Measurements from ENCODE around the gene ST8SIA2.

ST8SIA2 gene

DNA sequence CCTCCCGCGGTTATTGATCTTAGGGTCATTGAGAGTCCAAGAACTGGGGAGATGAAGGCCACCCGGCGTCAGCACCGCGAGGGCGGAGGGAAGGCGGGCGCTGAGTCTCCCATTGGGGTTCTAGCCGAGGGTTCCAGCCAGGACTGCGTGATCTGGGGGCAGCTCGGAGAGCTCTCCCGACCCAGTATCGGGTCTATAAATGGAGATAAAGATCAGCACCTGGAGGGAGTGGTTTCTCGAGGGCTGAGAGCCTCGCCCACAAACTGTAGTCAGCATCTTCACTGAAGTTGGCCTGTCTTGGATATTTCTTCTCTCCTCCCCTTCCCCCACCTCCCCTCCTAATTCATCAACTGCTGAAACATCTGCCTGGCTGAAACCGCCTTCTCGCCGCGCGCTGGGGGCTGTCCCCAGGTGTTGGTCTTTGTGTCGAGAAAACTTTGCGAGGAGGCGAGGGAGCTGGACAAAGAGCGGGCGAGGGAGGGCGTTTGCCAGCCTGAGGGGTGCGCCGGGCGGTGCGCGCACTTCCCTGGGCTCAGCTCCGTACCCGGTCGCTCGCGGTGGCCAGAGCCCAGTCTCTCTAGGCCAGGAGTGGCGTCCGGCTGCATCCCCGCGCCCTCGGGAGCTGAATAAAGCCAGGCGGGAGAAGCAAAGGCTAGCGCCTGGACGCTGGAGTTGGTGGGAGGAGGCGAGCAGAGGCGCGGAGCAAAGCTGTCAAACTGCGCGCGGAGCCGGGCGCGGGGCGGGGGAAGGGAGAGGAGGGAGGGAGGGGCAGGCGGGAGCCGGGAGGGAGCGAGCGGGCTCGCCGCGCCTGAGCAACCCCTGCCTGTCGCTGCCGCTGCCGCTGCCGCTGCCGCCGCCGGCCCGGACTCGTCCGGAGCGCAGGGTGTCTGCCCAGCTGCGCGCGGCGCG is at the start of gene ST8SIA2:
TSS of gene ST8SIA2 (plus strand) at position 811 of the 909 bp plus-strand sequence. CDS start 184 bp downstream, outside the sequence.
- H3K4me3 Mint-ChIP-seq: no peak within 1 kb of the TSS
- H3K27ac Mint-ChIP-seq: no peak within 1 kb of the TSS
- peaks cover 1% of the 10 kb centered on the region for H3K4me1 Mint-ChIP-seq (ENCODE audit: low read depth)
- H3K9me3 Mint-ChIP-seq: no peaks in the 10 kb centered on the region
- no peaks in the 10 kb centered on the region for H3K36me3 Mint-ChIP-seq (ENCODE audit: low read depth)
- H3K27me3 Mint-ChIP-seq (ENCODE audit: low read depth): peaks cover 81% of the 10 kb centered on the region

- Mint-ChIP-seq H3K4me3 (no peak overlapping the region), H3K36me3 (ENCODE audit: low read depth) (no peaks in the 10 kb centered on the region), H3K27ac (no peak overlapping the region), H3K4me1 (ENCODE audit: low read depth) (no peaks in the 10 kb centered on the region), H3K27me3 (ENCODE audit: low read depth) (no peaks in the 10 kb centered on the region), H3K9me3 (no peaks in the 10 kb centered on the region)
Observed at GRCh38 chr15:92343924-92344643, 49.6 kb upstream of the ST8SIA2 start.

DNA sequence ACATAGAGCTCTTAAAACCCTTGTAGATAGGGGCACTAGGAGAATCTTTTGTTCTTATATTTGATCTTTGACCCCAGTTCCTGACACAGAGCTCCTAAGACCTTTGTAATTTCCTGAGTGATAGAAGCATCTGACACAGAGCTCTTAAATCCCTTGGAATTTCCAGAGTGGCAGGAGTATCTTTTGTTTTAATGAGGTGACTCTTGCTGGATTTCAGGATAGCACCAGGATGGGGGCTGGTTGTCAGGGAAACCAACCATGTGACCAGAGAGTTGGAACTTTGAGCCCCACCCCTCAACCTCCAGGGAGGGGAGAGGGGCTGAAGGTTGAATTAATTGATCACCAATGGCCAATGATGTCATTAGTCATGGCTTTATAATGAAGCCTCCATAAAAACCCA is 47.6 kb upstream of the ST8SIA2 start:
- Mint-ChIP-seq H3K4me3 (no peak overlapping the region), H3K9me3 (no peaks in the 10 kb centered on the region), H3K36me3 (ENCODE audit: low read depth) (no peaks in the 10 kb centered on the region), H3K4me1 (ENCODE audit: low read depth) (no peaks in the 10 kb centered on the region), H3K27me3 (ENCODE audit: low read depth) (no peaks in the 10 kb centered on the region), H3K27ac (no peak overlapping the region)

DNA sequence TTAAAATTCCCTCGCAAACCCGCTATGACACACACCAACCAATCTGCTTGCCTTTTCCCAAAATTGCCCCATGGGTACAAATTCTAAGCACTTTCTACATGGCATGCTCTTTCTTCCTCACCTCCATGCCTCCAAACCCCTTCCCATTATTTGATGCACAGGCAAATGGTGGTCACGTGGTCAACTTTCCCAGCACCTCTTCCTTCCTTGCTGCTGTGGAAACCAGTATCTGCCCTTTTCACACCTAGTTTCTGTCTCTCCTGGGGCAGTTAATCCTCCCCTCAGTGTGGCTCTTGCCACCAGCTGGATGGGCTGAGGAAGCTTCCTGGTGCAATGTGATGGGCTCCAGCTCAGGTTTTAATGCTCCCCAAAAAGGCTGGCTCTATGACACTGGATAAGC is 38.4 kb upstream of the ST8SIA2 start:
- Mint-ChIP-seq H3K27me3 (ENCODE audit: low read depth) (peaks cover 15% of the 10 kb centered on the region), H3K9me3 (no peaks in the 10 kb centered on the region), H3K36me3 (ENCODE audit: low read depth) (no peaks in the 10 kb centered on the region), H3K27ac (no peak overlapping the region), H3K4me3 (no peak overlapping the region), H3K4me1 (ENCODE audit: low read depth) (no peaks in the 10 kb centered on the region)

GRCh38 chr15:92361321-92362000 is 32.2 kb upstream of the ST8SIA2 start:
- Mint-ChIP-seq H3K4me3 (no peak overlapping the region), H3K27ac (no peak overlapping the region), H3K9me3 (no peaks in the 10 kb centered on the region), H3K27me3 (ENCODE audit: low read depth) (peaks cover 8% of the 10 kb centered on the region), H3K4me1 (ENCODE audit: low read depth) (no peaks in the 10 kb centered on the region), H3K36me3 (ENCODE audit: low read depth) (no peaks in the 10 kb centered on the region)

DNA sequence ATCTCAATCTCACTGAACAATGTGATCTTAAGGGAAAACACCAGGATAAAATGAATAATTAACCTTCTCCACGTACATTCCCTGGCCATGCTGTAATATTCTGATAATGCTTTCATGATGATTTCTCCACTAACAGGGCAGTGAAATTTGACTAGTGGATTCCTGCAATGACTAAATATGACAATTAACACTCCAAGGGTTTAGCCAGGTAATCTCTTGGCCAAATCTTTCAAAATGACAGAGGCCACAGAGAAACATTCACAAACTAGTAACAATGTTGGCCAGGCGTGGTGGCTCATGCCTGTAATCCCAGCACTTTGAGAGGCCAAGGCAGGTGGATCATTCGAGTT is 31.7 kb upstream of the ST8SIA2 start:
- no peaks in the 10 kb centered on the region for H3K36me3 Mint-ChIP-seq (ENCODE audit: low read depth)

DNA sequence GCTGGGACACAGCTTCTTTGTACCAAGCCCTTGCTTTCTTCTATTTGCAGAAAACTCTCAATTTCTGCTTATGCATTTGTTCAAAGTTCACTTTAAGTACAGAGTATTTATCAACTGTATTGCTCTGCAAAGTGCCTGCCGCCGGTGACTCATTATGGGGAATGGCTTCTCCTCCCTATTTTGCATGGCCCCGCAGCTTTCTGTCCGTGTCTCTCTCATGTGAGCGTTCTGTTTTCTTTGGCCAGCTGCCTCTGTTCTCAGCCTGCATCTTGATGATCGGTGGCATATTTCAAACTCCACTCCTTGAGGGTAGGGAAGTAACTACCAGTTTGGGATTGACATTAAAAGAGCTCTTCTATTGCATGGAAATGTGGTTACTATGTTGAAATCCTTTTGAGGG is 28.6 kb upstream of the ST8SIA2 start:
- no peaks in the 10 kb centered on the region for H3K36me3 Mint-ChIP-seq (ENCODE audit: low read depth)
- H3K27me3 Mint-ChIP-seq (ENCODE audit: low read depth): no peaks in the 10 kb centered on the region
- no peak overlapping the region for H3K4me3 Mint-ChIP-seq
- H3K27ac Mint-ChIP-seq: no peak overlapping the region
- H3K4me1 Mint-ChIP-seq (ENCODE audit: low read depth): no peaks in the 10 kb centered on the region
- H3K9me3 Mint-ChIP-seq: no peaks in the 10 kb centered on the region

More for the DNA sequence above, 31.7 kb upstream of the ST8SIA2 start:
- Mint-ChIP-seq H3K4me1 (ENCODE audit: low read depth) (no peaks in the 10 kb centered on the region), H3K27me3 (ENCODE audit: low read depth) (peaks cover 5% of the 10 kb centered on the region), H3K27ac (no peak overlapping the region), H3K9me3 (no peaks in the 10 kb centered on the region), H3K4me3 (no peak overlapping the region)

- Mint-ChIP-seq H3K27ac (no peak overlapping the region), H3K27me3 (ENCODE audit: low read depth) (no peaks in the 10 kb centered on the region), H3K4me3 (no peak overlapping the region), H3K9me3 (no peaks in the 10 kb centered on the region), H3K4me1 (ENCODE audit: low read depth) (no peaks in the 10 kb centered on the region), H3K36me3 (ENCODE audit: low read depth) (no peaks in the 10 kb centered on the region)
Observed at GRCh38 chr15:92365906-92366305, 27.8 kb upstream of the ST8SIA2 start.

DNA sequence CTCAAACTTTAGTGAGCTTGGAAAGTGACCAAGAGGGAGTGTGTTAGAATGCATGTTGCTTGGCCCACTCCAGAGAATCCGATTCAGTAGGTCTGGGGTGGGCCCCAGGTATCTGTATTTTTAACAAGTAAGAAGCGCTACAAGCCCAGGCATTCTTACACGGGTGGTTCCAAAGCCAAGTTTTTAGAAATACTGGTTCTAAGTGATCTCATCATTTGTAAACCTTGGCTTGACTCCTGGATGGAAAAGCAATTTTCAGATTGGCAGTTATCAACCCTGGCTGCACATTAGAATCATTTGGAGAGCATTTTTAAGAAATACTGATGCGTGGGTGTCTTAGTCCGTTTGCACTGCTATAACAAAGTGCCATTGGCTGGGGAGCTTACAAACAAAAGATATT is 27.3 kb upstream of the ST8SIA2 start:
- Mint-ChIP-seq H3K4me1 (ENCODE audit: low read depth) (no peaks in the 10 kb centered on the region), H3K27ac (no peak overlapping the region), H3K9me3 (no peaks in the 10 kb centered on the region), H3K27me3 (ENCODE audit: low read depth) (no peaks in the 10 kb centered on the region), H3K36me3 (ENCODE audit: low read depth) (no peaks in the 10 kb centered on the region), H3K4me3 (no peak overlapping the region)

DNA sequence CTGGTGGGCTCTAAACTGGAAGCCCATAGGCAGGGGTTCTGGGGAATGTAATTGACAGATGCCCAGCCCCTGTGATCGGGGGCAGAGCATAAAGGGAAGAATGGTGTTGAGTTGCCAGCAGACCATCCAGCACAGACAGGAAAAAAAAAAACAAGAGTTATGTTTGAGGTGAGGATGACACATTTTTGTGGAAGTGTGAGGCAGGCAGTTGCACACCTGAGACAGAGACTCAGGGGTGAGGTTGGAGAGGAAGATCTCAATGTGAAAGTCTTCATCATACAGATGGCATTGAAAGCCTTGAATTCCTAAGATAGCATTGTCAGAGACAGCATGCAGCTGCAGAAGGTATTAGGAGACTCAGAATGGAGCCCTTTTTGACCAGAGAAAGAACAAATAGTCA is 18.6 kb upstream of the ST8SIA2 start:
- Mint-ChIP-seq H3K4me3 (no peak overlapping the region), H3K27ac (no peak overlapping the region), H3K36me3 (ENCODE audit: low read depth) (no peaks in the 10 kb centered on the region), H3K4me1 (ENCODE audit: low read depth) (no peaks in the 10 kb centered on the region), H3K9me3 (no peaks in the 10 kb centered on the region), H3K27me3 (ENCODE audit: low read depth) (peaks cover 21% of the 10 kb centered on the region)

- Mint-ChIP-seq H3K27ac (no peak overlapping the region), H3K4me1 (ENCODE audit: low read depth) (no peaks in the 10 kb centered on the region), H3K9me3 (no peaks in the 10 kb centered on the region), H3K36me3 (ENCODE audit: low read depth) (no peaks in the 10 kb centered on the region), H3K4me3 (no peak overlapping the region), H3K27me3 (ENCODE audit: low read depth) (peaks cover 30% of the 10 kb centered on the region)
Observed at GRCh38 chr15:92376109-92376508, 17.6 kb upstream of the ST8SIA2 start.

GRCh38 chr15:92377083-92377789 is 16.4 kb upstream of the ST8SIA2 start:
- Mint-ChIP-seq H3K27ac (no peak overlapping the region), H3K27me3 (ENCODE audit: low read depth) (peaks cover 33% of the 10 kb centered on the region), H3K36me3 (ENCODE audit: low read depth) (no peaks in the 10 kb centered on the region), H3K4me1 (ENCODE audit: low read depth) (no peaks in the 10 kb centered on the region), H3K9me3 (no peaks in the 10 kb centered on the region), H3K4me3 (no peak overlapping the region)

- H3K27me3 Mint-ChIP-seq (ENCODE audit: low read depth): peaks cover 60% of the 10 kb centered on the region
- no peaks in the 10 kb centered on the region for H3K4me1 Mint-ChIP-seq (ENCODE audit: low read depth)
Observed at GRCh38 chr15:92383519-92384324, 10.0 kb upstream of the ST8SIA2 start.

More at GRCh38 chr15:92383519-92384324, 10.0 kb upstream of the ST8SIA2 start:
- Mint-ChIP-seq H3K27ac (no peak overlapping the region), H3K36me3 (ENCODE audit: low read depth) (no peaks in the 10 kb centered on the region), H3K9me3 (no peaks in the 10 kb centered on the region), H3K4me3 (no peak overlapping the region)
